ENCODE measurements around the gene CERKL.

The CERKL gene

DNA sequence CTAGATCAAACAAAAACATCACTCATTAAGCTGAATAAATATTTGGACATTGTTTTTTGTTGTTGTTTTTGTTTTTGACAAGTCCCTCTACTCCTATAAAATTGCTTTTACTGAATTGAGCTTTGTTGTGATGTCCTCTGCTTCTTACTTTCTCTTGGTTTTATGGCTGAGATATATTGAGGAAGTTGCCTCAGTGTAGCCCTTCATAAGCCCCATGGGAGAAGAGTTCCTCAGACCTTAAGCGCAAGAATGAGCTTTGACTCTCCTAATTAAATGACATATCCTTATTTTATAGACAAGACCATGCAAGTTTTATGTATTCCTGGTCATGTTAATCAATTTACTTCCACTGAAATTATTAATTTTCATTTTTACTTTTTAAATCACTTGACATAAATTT, 54.9 kb downstream of the CERKL start:
- ATAC-seq, result no peak
- TF ChIP-seq ZNF70 (CRISPR knock-in tag; IDR thresholded peaks at IDR 0.05) (no peak), GLIS3 (CRISPR knock-in tag; IDR thresholded peaks at IDR 0.05) (no peak), SNAI2 (CRISPR knock-in tag; IDR thresholded peaks at IDR 0.05) (no peak)

DNA sequence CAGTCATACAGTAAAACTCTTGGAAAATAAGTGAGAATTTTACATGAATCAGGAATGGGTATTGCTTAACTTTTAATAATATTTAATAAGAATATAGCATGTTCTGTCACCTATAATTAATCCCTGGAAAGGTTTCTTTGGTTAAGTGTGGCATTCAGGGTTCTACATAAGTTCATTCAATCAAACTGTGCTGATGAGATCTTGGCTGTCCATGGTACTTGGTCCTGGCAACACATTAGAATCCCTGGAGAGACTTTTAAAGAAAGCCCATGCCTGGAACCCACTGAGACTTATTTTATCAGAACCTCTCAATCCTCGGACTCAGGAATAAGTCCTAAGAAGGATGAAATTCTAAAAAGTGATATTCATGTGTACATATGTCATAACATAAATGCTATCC, 60.3 kb downstream of the CERKL start:
- TF ChIP-seq ZFP3 (CRISPR knock-in tag; IDR thresholded peaks at IDR 0.05), result no peak
- TF ChIP-seq CSDC2 (CRISPR knock-in tag; IDR thresholded peaks at IDR 0.05), result no peak
- TF ChIP-seq GLIS3 (CRISPR knock-in tag; IDR thresholded peaks at IDR 0.05), result no peak
- TF ChIP-seq ZNF8 (CRISPR knock-in tag; IDR thresholded peaks at IDR 0.05), result no peak
- TF ChIP-seq, protein P1, sequence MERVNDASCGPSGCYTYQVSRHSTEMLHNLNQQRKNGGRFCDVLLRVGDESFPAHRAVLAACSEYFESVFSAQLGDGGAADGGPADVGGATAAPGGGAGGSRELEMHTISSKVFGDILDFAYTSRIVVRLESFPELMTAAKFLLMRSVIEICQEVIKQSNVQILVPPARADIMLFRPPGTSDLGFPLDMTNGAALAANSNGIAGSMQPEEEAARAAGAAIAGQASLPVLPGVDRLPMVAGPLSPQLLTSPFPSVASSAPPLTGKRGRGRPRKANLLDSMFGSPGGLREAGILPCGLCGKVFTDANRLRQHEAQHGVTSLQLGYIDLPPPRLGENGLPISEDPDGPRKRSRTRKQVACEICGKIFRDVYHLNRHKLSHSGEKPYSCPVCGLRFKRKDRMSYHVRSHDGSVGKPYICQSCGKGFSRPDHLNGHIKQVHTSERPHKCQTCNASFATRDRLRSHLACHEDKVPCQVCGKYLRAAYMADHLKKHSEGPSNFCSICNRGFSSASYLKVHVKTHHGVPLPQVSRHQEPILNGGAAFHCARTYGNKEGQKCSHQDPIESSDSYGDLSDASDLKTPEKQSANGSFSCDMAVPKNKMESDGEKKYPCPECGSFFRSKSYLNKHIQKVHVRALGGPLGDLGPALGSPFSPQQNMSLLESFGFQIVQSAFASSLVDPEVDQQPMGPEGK (CRISPR knock-in tag; IDR thresholded peaks at IDR 0.05; ENCODE audit: borderline replicate concordance), result no peak
- TF ChIP-seq ESRRG (CRISPR knock-in tag; IDR thresholded peaks at IDR 0.05), result no peak
- TF ChIP-seq BACH2 (CRISPR knock-in tag; IDR thresholded peaks at IDR 0.05; ENCODE audit: borderline replicate concordance), result no peak
- TF ChIP-seq RARB (CRISPR knock-in tag; IDR thresholded peaks at IDR 0.05), result no peak
- TF ChIP-seq, protein P2, sequence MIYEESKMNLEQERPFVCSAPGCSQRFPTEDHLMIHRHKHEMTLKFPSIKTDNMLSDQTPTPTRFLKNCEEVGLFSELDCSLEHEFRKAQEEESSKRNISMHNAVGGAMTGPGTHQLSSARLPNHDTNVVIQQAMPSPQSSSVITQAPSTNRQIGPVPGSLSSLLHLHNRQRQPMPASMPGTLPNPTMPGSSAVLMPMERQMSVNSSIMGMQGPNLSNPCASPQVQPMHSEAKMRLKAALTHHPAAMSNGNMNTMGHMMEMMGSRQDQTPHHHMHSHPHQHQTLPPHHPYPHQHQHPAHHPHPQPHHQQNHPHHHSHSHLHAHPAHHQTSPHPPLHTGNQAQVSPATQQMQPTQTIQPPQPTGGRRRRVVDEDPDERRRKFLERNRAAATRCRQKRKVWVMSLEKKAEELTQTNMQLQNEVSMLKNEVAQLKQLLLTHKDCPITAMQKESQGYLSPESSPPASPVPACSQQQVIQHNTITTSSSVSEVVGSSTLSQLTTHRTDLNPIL (CRISPR knock-in tag; IDR thresholded peaks at IDR 0.05; ENCODE audit: low read depth), result no peak
- no peak for TF ChIP-seq SNAI2 (CRISPR knock-in tag; IDR thresholded peaks at IDR 0.05)
- TF ChIP-seq ZNF565 (CRISPR knock-in tag; conservative IDR thresholded peaks at IDR 0.05; ENCODE audit: low read depth), result no peak
- no peak for TF ChIP-seq TCF4 (CRISPR knock-in tag; IDR thresholded peaks at IDR 0.05; ENCODE audit: borderline replicate concordance)
- TF ChIP-seq TOX (CRISPR knock-in tag; IDR thresholded peaks at IDR 0.05; ENCODE audit: borderline replicate concordance), result no peak
- no peak for TF ChIP-seq POU6F1 (CRISPR knock-in tag; IDR thresholded peaks at IDR 0.05; ENCODE audit: borderline replicate concordance, low read depth)
- TF ChIP-seq ZNF70 (CRISPR knock-in tag; IDR thresholded peaks at IDR 0.05), result no peak
- TF ChIP-seq, protein P3, sequence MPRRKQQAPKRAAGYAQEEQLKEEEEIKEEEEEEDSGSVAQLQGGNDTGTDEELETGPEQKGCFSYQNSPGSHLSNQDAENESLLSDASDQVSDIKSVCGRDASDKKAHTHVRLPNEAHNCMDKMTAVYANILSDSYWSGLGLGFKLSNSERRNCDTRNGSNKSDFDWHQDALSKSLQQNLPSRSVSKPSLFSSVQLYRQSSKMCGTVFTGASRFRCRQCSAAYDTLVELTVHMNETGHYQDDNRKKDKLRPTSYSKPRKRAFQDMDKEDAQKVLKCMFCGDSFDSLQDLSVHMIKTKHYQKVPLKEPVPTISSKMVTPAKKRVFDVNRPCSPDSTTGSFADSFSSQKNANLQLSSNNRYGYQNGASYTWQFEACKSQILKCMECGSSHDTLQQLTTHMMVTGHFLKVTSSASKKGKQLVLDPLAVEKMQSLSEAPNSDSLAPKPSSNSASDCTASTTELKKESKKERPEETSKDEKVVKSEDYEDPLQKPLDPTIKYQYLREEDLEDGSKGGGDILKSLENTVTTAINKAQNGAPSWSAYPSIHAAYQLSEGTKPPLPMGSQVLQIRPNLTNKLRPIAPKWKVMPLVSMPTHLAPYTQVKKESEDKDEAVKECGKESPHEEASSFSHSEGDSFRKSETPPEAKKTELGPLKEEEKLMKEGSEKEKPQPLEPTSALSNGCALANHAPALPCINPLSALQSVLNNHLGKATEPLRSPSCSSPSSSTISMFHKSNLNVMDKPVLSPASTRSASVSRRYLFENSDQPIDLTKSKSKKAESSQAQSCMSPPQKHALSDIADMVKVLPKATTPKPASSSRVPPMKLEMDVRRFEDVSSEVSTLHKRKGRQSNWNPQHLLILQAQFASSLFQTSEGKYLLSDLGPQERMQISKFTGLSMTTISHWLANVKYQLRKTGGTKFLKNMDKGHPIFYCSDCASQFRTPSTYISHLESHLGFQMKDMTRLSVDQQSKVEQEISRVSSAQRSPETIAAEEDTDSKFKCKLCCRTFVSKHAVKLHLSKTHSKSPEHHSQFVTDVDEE (CRISPR knock-in tag; IDR thresholded peaks at IDR 0.05), result no peak
- no peak for TF ChIP-seq ZC3H10 (CRISPR knock-in tag; IDR thresholded peaks at IDR 0.05)
- TF ChIP-seq ISL1 (CRISPR knock-in tag; IDR thresholded peaks at IDR 0.05), result no peak
- no peak for ATAC-seq

GRCh38 chr2:181594322-181594721, 62.6 kb downstream of the CERKL start:
- no peak for ATAC-seq
- TF ChIP-seq ARNTL (CRISPR knock-in tag; IDR thresholded peaks at IDR 0.05; ENCODE audit: borderline replicate concordance, low read depth), result no peak
- no peak for TF ChIP-seq ZNF70 (CRISPR knock-in tag; IDR thresholded peaks at IDR 0.05)
- no peak for TF ChIP-seq GLIS3 (CRISPR knock-in tag; IDR thresholded peaks at IDR 0.05)
- TF ChIP-seq ZFP30 (CRISPR knock-in tag; IDR thresholded peaks at IDR 0.05), result no peak
- no peak for TF ChIP-seq CSDC2 (CRISPR knock-in tag; IDR thresholded peaks at IDR 0.05)
- TF ChIP-seq TCF4 (CRISPR knock-in tag; IDR thresholded peaks at IDR 0.05; ENCODE audit: borderline replicate concordance), result no peak
- no peak for TF ChIP-seq RARB (CRISPR knock-in tag; IDR thresholded peaks at IDR 0.05)
- no peak for TF ChIP-seq ESRRG (CRISPR knock-in tag; IDR thresholded peaks at IDR 0.05)
- TF ChIP-seq BACH2 (CRISPR knock-in tag; IDR thresholded peaks at IDR 0.05; ENCODE audit: borderline replicate concordance), result no peak
- no peak for TF ChIP-seq ZNF565 (CRISPR knock-in tag; conservative IDR thresholded peaks at IDR 0.05; ENCODE audit: low read depth)
- no peak for TF ChIP-seq ZNF8 (CRISPR knock-in tag; IDR thresholded peaks at IDR 0.05)
- TF ChIP-seq, protein P2 (CRISPR knock-in tag; IDR thresholded peaks at IDR 0.05; ENCODE audit: low read depth), result no peak

Measured in SK-N-SH treated with all-trans-retinoic acid at 6 μM for 48 hours (cell line).